CD4-positive, alpha-beta memory T cell (primary cell): Measurements from ENCODE around the gene SLC38A7. TPM values are rescaled to one million over a fixed set of nuclear protein-coding genes. Genes with fewer than 3 reads are reported as not detected.
"Not testable (repeated sequence)": the region's sequence is repeated elsewhere in the genome, so short reads cannot be mapped to it uniquely, and the experiment has no call there.

ENCODE experiments used
- CTCF ChIA-PET: fragments of 350-600 bp; sonication (Branson Sonifier 250); formaldehyde crosslinking; loops from one replicate; lab custom pipeline; 2021; ENCODE audit warnings: inconsistent platforms; ENCODE audit not compliant: partially characterized antibody; lab: Charles Lee
- POLR2A ChIA-PET: fragments of 350-600 bp; sonication (Branson Sonifier 250); formaldehyde crosslinking; loops from one replicate; lab custom pipeline; 2021; ENCODE audit not compliant: partially characterized antibody; lab: Charles Lee
- DNase-seq, 5 donors: peaks; one replicate each; pipeline versions ENCODE4 v3.0.0 to v3.0.0-alpha.2; 2020 to 2022; ENCODE audit warnings: mixed read lengths in 1 of 5
- H3K27ac ChIP-seq: one replicate; pipeline ENCODE4 v1.7.0; 2013; ENCODE audit warnings: low read depth, low read length
- H3K27me3 ChIP-seq: 2 replicates; pipeline ENCODE4 v1.7.0; 2013; ENCODE audit warnings: mild to moderate bottlenecking, low read length, moderate library complexity; ENCODE audit not compliant: insufficient read depth
- H3K36me3 ChIP-seq: 2 replicates; pipeline ENCODE4 v1.7.0; 2013; ENCODE audit warnings: mild to moderate bottlenecking, low read length, moderate library complexity; ENCODE audit not compliant: insufficient read depth
- H3K4me1 ChIP-seq: 2 replicates; pipeline ENCODE4 v1.7.0; 2013; ENCODE audit warnings: mild to moderate bottlenecking, low read length, moderate library complexity; ENCODE audit not compliant: insufficient read depth
- H3K4me3 ChIP-seq, 2 donors: one replicate each; pipeline ENCODE4 v1.7.0; 2013; ENCODE audit warnings: low read length in 2 of 2, mild to moderate bottlenecking in 1 of 2
- H3K9me3 ChIP-seq, 2 donors: one replicate each; pipeline ENCODE4 v1.7.0; 2013; ENCODE audit warnings: low read length in 2 of 2, control low read depth in 1 of 2; ENCODE audit not compliant: control insufficient read depth in 1 of 2
- H3K27ac Mint-ChIP-seq, 7 donors: one replicate each; pipeline ENCODE4 v1.8.0; 2020 to 2021; ENCODE audit warnings: mixed read lengths in 7 of 7, mild to moderate bottlenecking in 6 of 7, inconsistent platforms in 3 of 7, moderate library complexity in 3 of 7
- H3K27me3 Mint-ChIP-seq, 2 donors: one replicate each; pipeline ENCODE4 v1.8.0; 2020 to 2021; ENCODE audit warnings: mixed read lengths in 2 of 2
- H3K36me3 Mint-ChIP-seq, 2 donors: one replicate each; pipeline ENCODE4 v1.8.0; 2020 to 2021; ENCODE audit warnings: mixed read lengths in 2 of 2, inconsistent platforms in 1 of 2, mild to moderate bottlenecking in 1 of 2
- H3K4me1 Mint-ChIP-seq, 4 donors: one replicate each; pipeline ENCODE4 v1.8.0; 2020 to 2021; ENCODE audit warnings: mixed read lengths in 4 of 4, mild to moderate bottlenecking in 1 of 4
- H3K4me3 Mint-ChIP-seq, 8 donors: one replicate each; pipeline ENCODE4 v1.8.0; 2020 to 2021; ENCODE audit warnings: mixed read lengths in 8 of 8, mild to moderate bottlenecking in 7 of 8, moderate library complexity in 6 of 8, inconsistent platforms in 3 of 8
- H3K9me3 Mint-ChIP-seq, 8 donors: one replicate each; pipeline ENCODE4 v1.8.0; 2020 to 2021; ENCODE audit warnings: mixed read lengths in 8 of 8, mild to moderate bottlenecking in 5 of 8, inconsistent platforms in 3 of 8, moderate library complexity in 1 of 8
- intact Hi-C: fragments of 100-400 bp; cut with micrococcal nuclease; formaldehyde crosslinking; loops from one replicate; pipeline ENCODE4 v1.15.1; 2023
- polyA plus RNA-seq, 2 donors: library from polyadenylated mRNA; unstranded; fragments of 300-500 nt; fragmentation: Illumina TruSeq; gene quantifications; one replicate each; pipeline ENCODE4 v1.2.3, GENCODE V29; 2021
- total RNA-seq, 2 experiments: library from RNA; stranded (reverse); gene quantifications; one replicate each; pipeline ENCODE4 v1.2.3, GENCODE V29; 2021

The SLC38A7 gene
- total and polyA plus RNA-seq, 4 experiments from 2014 or later: 3.5 to 13.8 (median 9.1) TPM

- Histone ChIP-seq H3K4me3 (no peak overlapping the region), H3K9me3 (no peaks in the 10 kb centered on the region), H3K36me3 (no peaks in the 10 kb centered on the region), H3K27me3 (no peaks in the 10 kb centered on the region), H3K4me1 (no peaks in the 10 kb centered on the region), H3K27ac (no peak overlapping the region)
- no peaks in the 10 kb centered on the region for H3K9me3 Mint-ChIP-seq
- peak overlapping the region in 4 of 7 donors; percentile 20 to 70 (median 58) for H3K27ac Mint-ChIP-seq
- intact Hi-C loops: no loop called here
- ChIA-PET POLR2A (no interaction called here), CTCF (interaction anchor here (1.4 kb wide), 1 partner anchor 41 kb away, joined by 3 read pairs; no protein-coding TSS in a partner anchor)
- no peak for DNase-seq
- H3K4me3 Mint-ChIP-seq: peak overlapping the region in 4 of 8 donors; percentile 2 to 34 (median 28)
- no peaks in the 10 kb centered on the region for H3K27me3 Mint-ChIP-seq
- peaks cover 0 to 6% (median 3%) of the 10 kb centered on the region in 4 donors for H3K4me1 Mint-ChIP-seq
- peaks cover 0 to under 1% of the 10 kb centered on the region in 2 donors for H3K36me3 Mint-ChIP-seq
These were observed 14.6 kb upstream of the SLC38A7 start for GRCh38 chr16:58699151-58699550.

- POLR2A ChIA-PET: no interaction called here
- no peaks in the 10 kb centered on the region for H3K27me3 Mint-ChIP-seq
- H3K4me3 Mint-ChIP-seq: no peak overlapping the region
- no peak for DNase-seq
- H3K27me3 ChIP-seq: no peaks in the 10 kb centered on the region
- no peak overlapping the region for H3K27ac Mint-ChIP-seq
- no peaks in the 10 kb centered on the region for H3K36me3 ChIP-seq
- H3K36me3 Mint-ChIP-seq: peaks cover 0 to 4% of the 10 kb centered on the region in 2 donors
- no peaks in the 10 kb centered on the region for H3K4me1 ChIP-seq
- intact Hi-C loops: no loop called here
- peaks cover 0 to 6% (median 3%) of the 10 kb centered on the region in 4 donors for H3K4me1 Mint-ChIP-seq
- no peak overlapping the region for H3K4me3 ChIP-seq
- CTCF ChIA-PET: no interaction called here
- H3K27ac ChIP-seq: no peak overlapping the region
- peaks cover 0 to 12% (median 1%) of the 10 kb centered on the region in 8 donors for H3K9me3 Mint-ChIP-seq
- H3K9me3 ChIP-seq: no peaks in the 10 kb centered on the region
These were observed 10.8 kb upstream of the SLC38A7 start for GRCh38 chr16:58695368-58695767.

DNA sequence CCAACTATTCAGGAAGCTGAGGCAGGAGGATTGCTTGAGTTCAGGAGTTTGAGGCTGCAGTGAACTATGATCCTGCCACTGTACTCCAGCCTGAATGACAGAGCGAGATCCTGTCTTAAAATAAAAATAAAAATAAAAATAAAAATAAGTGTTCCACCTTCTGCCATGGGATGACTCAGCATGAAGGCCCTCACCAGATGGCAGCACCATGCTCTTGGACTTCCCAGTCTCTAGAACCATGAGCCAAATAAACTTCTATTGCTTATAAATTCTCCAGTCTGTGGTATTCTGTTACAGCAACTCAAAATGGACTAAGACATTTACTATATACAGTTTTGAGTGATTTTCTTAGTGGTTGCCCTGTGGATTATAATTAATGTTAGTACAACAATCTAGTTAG lies 7.9 kb upstream of the SLC38A7 start:
- no peak for DNase-seq
- CTCF ChIA-PET: no interaction called here
- H3K36me3 Mint-ChIP-seq: peaks cover 0 to 4% of the 10 kb centered on the region in 2 donors
- Histone ChIP-seq H3K36me3 (no peaks in the 10 kb centered on the region), H3K27ac (no peak overlapping the region), H3K4me3 (no peak overlapping the region), H3K4me1 (no peaks in the 10 kb centered on the region), H3K9me3 (no peaks in the 10 kb centered on the region), H3K27me3 (no peaks in the 10 kb centered on the region)
- H3K27me3 Mint-ChIP-seq: peaks cover 2 to 3% of the 10 kb centered on the region in 2 donors
- POLR2A ChIA-PET: no interaction called here
- no peak overlapping the region for H3K27ac Mint-ChIP-seq
- H3K4me3 Mint-ChIP-seq: no peak overlapping the region
- H3K9me3 Mint-ChIP-seq: peaks cover 0 to 12% (median 1%) of the 10 kb centered on the region in 8 donors
- intact Hi-C loops: no loop called here
- H3K4me1 Mint-ChIP-seq: no peaks in the 10 kb centered on the region

DNA sequence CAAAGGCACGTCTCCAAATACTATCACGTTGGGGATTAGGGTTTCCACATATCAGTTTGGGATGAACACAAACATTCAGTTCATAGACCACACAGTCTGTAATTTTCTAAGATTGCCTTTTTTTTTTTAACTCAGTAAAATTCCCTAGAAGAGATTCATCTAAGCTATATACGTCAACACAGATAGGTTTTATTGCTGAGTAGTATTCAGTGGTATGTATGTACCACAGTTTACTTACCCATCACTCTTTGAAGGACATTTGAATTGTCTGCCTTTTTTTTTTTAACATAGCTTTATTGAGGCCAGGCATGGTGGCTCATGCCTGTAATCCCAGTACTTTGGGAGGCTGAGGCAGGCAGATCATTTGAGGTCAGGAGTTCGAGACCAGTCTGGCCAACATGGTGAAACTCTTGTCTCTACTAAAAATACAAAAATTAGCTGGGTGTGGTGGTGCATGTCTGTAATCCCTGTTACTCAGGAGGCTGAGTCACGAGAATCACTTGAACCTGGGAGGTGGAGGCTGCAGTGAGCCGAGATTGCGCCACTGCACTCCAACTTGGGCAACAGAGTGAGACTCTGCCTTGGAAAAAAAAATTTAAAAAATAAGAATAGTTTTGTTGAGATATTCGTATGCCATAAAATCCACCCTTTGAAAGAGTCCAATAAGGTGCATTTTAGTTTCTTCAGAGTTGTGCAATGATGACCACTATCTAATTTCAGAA lies 2.6 kb upstream of the SLC38A7 start:
- H3K9me3 Mint-ChIP-seq, CTCF ChIA-PET, H3K36me3 Mint-ChIP-seq, H3K4me3 ChIP-seq, DNase-seq, H3K4me3 Mint-ChIP-seq, H3K27me3 Mint-ChIP-seq, H3K27ac Mint-ChIP-seq, H3K36me3 ChIP-seq, intact Hi-C loops, POLR2A ChIA-PET, H3K9me3 ChIP-seq, H3K27me3 ChIP-seq, H3K27ac ChIP-seq: not testable (repeated sequence)
- H3K4me1 ChIP-seq: peaks cover 20% of the 10 kb centered on the region
- peaks cover 11 to 21% (median 14%) of the 10 kb centered on the region in 4 donors for H3K4me1 Mint-ChIP-seq

- Histone ChIP-seq H3K36me3 (no peaks in the 10 kb centered on the region), H3K4me3 (peak overlapping the region; percentile 46 to 82), H3K9me3 (no peaks in the 10 kb centered on the region), H3K27me3 (no peaks in the 10 kb centered on the region), H3K27ac (no peak overlapping the region), H3K4me1 (peaks cover 20% of the 10 kb centered on the region)
- DNase-seq: no peak
- H3K36me3 Mint-ChIP-seq: peaks cover 3 to 10% of the 10 kb centered on the region in 2 donors
- peaks cover 0 to 2% (median 0%) of the 10 kb centered on the region in 8 donors for H3K9me3 Mint-ChIP-seq
- peaks cover 11 to 22% (median 18%) of the 10 kb centered on the region in 4 donors for H3K4me1 Mint-ChIP-seq
- intact Hi-C loops: no loop called here
- H3K27me3 Mint-ChIP-seq: peaks cover 2 to 3% of the 10 kb centered on the region in 2 donors
- H3K27ac Mint-ChIP-seq: peak overlapping the region in 4 of 7 donors; percentile 38 to 91 (median 88)
- POLR2A ChIA-PET: interaction anchor here (0.6 to 1.9 kb wide), 6 partner anchors 12 to 293 kb away, joined by 3 to 12 read pairs (median 4); partner anchors contain the start of genes CNOT1 and GINS3
- H3K4me3 Mint-ChIP-seq: peak overlapping the region; percentile 46 to 93 (median 92)
- CTCF ChIA-PET: interaction anchor here (1.1 to 1.2 kb wide), 2 partner anchors 71 to 173 kb away, joined by 3 to 6 read pairs; no protein-coding TSS in a partner anchor
These were observed 497 bp upstream of the SLC38A7 start for GRCh38 chr16:58685084-58685449.

GRCh38 chr16:58684001-58684353 lies 593 bp downstream of the SLC38A7 start:
- Histone ChIP-seq H3K4me3 (peak overlapping the region; percentile 46 to 82), H3K27me3 (no peaks in the 10 kb centered on the region), H3K9me3 (no peaks in the 10 kb centered on the region), H3K27ac (peak overlapping the region; percentile 55), H3K4me1 (peaks cover 20% of the 10 kb centered on the region), H3K36me3 (no peaks in the 10 kb centered on the region)
- peak overlapping the region; percentile 88 to 93 (median 92) for H3K4me3 Mint-ChIP-seq
- CTCF ChIA-PET: interaction anchor here (0.6 to 1.3 kb wide), 4 partner anchors 12 to 172 kb away, joined by 3 to 6 read pairs (median 4); no protein-coding TSS in a partner anchor
- no peak for DNase-seq
- H3K27ac Mint-ChIP-seq: peak overlapping the region; percentile 38 to 91 (median 89)
- H3K27me3 Mint-ChIP-seq: no peaks in the 10 kb centered on the region
- intact Hi-C loops: loop anchor here (1.0 kb wide), 2 partner anchors 50 to 54 kb away; partner anchors contain the start of gene GOT2
- H3K36me3 Mint-ChIP-seq: peaks cover 3 to 11% of the 10 kb centered on the region in 2 donors
- peaks cover 11 to 22% (median 18%) of the 10 kb centered on the region in 4 donors for H3K4me1 Mint-ChIP-seq
- peaks cover 0 to 2% (median 0%) of the 10 kb centered on the region in 8 donors for H3K9me3 Mint-ChIP-seq
- POLR2A ChIA-PET: interaction anchor here (1.1 to 1.9 kb wide), 4 partner anchors 13 to 72 kb away, joined by 3 to 12 read pairs (median 6); partner anchors contain the start of gene CNOT1

GRCh38 chr16:58679763-58680162 lies 4.8 kb downstream of the SLC38A7 start:
- no peak overlapping the region for H3K27ac ChIP-seq
- Mint-ChIP-seq H3K4me1 (peaks cover 11 to 21% (median 17%) of the 10 kb centered on the region in 4 donors), H3K4me3 (no peak overlapping the region), H3K36me3 (peaks cover 18 to 25% of the 10 kb centered on the region in 2 donors), H3K9me3 (peaks cover 0 to 2% (median 0%) of the 10 kb centered on the region in 8 donors), H3K27ac (no peak overlapping the region), H3K27me3 (no peaks in the 10 kb centered on the region)
- no peak overlapping the region for H3K4me3 ChIP-seq
- intact Hi-C loops: no loop called here
- no peaks in the 10 kb centered on the region for H3K27me3 ChIP-seq
- ChIA-PET POLR2A (no interaction called here), CTCF (no interaction called here)
- no peaks in the 10 kb centered on the region for H3K9me3 ChIP-seq
- no peaks in the 10 kb centered on the region for H3K36me3 ChIP-seq
- H3K4me1 ChIP-seq: peaks cover 17% of the 10 kb centered on the region
- no peak for DNase-seq
